HG02870 (cell line): ENCODE results near the gene STRN3.
"Not testable (repeated sequence)": the region's sequence is repeated elsewhere in the genome, so short reads cannot be mapped to it uniquely, and the experiment has no call there.

Experiments used
- ATAC-seq: cut with Tn5 transposase; IDR thresholded peaks from one replicate; pipeline ENCODE4 v1.9.1; 2021; ENCODE audit warnings: mild to moderate bottlenecking, moderate library complexity; ENCODE audit not compliant: unreplicated experiment

STRN3 gene

DNA sequence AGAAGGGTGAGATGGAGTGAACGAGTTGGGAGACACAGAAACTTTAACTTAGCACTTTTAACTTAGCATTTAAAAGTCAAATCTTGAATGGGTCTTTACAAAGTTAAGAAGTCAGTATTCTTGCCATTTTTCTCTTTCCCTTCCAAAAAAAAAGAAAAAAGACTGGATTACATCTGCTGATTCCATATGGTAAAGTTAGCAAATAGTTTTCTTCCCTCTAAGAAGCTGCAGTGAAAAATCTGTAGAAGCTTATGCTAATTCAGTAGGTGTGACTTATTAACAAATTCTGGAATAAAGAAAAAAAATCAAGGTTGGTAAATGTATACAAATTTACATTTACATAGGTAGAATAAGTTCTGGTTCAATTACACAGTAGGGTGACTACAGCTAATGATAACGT is 100.9 kb downstream of the STRN3 start:
- ATAC-seq: no peak

DNA sequence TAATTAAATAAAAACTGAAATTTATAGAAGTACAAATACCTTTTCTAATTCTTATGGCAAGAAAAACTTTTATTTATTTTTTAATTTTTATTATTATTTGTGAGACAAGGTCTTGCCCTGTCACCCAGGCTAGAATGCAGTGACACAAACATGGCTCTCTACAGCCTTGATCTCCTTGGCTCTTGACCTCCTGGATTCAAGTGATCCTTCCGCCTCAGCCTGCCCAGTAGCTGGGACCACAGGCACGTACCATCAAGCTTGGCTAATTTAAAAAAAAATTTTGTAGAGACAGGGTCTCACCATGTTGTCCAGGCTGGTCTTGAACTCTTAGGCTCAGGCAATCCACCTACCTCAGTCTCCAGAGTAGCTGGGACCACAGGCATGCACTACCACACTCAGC is 104.4 kb downstream of the STRN3 start:
- no peak for ATAC-seq

- ATAC-seq: no peak
Measured at GRCh38 chr14:30921305-30921704, 104.9 kb downstream of the STRN3 start.

DNA sequence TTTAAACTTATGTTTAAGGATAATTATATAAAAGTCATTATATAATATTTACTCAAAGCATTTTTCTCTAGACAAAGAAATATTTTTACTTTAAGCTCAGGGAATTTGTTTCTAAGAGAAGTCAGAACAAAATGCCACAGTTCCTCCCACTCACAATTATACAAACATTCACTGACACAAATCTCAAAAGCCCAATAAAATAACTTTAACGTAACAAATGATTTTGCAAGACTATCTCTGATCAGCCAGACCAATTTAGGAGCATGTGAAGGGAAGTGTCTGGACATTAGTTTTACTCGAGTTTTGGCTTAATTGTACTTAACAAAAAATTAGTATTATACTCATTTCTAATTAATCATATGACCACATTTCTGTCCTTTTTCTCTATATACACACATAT is 110.6 kb downstream of the STRN3 start:
- no peak for ATAC-seq

DNA sequence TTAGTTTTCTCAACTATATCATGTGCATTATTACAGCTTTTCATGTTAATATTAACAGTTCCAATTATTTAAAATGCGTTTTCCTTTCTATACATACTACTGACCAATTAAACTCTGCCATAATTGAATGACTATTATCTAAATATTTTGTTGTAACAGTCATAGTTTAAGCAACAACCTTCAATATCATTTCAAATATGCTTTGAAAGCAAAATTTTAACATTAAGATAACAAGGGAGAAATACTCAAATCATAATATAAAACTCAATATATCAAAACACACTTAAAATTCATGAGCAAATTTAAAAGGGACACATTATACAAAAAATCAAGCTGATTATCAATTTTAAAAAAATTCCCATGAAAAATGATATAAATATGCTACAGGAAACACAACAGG is 111.4 kb downstream of the STRN3 start:
- ATAC-seq: no peak

GRCh38 chr14:30908826-30909225 is 117.4 kb downstream of the STRN3 start:
- ATAC-seq: no peak

DNA sequence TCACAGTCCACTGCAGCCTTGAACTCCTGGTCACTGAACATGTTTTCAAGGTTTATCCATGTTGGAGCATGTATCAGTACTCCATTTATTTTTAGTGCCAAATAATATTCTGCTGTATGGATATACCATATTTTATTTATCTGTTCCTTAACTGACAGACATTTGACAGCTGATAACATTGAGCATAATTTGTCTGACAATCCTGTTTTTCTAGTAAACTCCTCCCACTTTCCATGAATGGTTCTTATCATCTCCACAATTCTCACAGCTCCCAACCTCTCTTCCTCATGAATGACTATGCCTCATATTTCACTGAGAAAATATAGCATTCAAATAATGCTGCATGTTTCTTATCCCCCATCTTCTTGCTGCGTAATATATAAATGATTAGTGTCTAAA is 118.5 kb downstream of the STRN3 start:
- no peak for ATAC-seq

DNA sequence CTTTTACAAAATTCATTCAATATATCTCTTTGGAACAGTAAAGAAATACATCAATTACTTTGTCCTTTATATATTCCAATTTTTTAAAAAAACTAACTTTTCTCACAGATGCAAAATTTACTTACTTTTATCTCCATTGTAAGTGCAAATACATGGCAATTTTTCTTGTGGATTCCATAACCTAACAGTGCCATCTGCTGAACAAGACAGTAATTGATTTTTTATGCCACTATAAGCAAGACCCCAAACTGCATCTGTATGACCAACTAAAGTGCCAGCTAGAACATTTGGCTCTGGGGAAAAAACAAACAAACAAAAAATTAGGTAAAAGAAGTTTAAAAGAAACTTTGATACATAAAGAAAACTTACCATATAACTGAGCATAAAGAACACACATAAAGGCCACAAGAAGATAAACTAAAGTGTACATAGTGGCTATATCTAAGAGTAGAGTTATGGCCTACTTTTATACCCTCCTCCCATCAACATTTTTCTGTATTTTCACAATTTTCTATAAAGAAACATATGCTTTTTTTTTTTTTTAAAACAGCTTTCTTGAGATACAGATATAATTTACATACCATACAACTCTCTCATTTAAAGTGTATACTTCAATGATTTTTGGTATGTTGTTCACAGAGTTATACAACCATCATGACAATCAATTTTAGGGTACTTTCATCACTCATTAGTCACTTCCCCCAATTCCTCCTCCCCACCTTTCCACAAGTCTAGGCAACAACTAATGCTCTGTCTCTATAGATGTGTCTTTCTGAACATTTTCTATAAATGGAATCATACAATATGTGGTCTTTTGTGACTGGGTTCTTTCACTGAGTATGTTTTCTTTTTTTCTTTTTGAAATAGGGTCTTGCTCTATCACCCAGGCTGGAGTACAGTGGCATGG is 119.2 kb downstream of the STRN3 start:
- ATAC-seq: no peak

DNA sequence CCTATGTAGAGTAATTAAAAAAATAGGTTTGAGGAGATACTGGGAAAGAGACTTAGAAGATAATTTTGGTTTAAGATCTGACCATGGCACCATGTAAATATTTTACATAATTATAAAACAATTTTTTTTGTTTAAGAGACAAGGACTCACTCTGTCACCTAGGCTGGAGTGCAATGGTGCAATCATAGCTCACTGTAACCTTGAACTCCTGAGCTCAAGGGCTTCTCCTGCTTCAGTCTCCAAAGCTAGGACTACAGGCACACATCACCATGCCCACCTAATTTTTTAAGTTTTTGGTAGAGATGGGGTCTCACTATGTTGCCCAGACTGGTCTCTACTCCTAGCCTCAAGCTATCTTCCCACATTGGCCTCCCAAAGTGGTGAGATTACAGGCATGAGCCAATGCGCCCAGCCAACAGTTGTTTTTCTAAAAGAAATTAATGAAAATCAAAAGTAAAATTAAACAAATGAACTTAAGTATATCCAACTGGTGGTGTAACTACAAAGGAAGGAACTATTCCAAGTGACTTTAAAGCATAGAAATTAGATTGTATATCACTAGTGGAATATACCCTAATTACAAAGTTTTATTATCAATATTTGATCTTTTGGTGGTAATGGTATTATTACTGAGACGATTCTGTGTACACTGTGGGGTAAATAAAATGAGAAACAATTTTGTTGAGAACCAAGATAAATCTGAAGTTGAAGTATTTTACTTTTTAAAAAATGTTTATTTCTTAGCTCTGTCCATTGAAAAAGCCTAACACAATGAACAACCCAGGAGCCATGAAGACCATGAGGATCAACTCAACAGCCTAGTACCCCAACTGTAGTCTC is 122.7 kb downstream of the STRN3 start:
- ATAC-seq: no peak

DNA sequence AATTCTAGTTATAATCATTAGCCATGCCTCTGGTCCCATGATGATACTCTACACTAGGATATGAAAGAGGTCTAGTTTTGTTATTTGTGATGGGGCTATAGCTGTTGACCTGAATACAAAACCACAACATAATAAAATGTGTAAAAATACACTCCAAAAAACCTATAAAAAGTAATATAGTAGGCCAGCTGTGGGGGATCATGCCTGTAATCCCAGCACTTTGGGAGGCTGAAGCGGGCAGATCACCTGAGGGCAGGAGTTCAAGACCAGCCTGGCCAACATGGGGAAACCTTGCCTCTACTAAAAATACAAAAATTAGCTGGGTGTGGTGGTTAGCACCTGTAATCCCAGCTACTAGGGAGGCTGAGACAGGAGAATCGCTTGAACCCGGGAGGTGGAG is 129.1 kb downstream of the STRN3 start:
- not testable (repeated sequence) for ATAC-seq

DNA sequence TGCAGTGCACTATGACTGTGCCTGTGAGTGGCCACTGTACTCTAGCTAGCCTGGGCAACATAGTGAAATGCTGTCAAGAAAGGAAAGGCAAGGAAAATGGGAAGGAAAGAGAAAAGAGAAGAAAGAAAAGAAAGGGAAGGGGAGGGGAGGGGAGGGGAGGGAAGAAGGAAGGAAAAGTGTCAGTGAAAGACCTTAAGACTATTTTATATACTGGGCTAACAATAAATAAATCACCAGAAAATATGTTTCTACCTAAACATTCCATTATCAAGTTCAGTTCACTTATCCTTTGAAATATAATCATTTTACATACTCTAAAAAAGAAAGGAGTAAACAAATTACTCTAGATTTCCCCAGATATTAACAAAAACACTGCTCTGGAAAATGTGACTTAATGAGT is 129.7 kb downstream of the STRN3 start:
- no peak for ATAC-seq

DNA sequence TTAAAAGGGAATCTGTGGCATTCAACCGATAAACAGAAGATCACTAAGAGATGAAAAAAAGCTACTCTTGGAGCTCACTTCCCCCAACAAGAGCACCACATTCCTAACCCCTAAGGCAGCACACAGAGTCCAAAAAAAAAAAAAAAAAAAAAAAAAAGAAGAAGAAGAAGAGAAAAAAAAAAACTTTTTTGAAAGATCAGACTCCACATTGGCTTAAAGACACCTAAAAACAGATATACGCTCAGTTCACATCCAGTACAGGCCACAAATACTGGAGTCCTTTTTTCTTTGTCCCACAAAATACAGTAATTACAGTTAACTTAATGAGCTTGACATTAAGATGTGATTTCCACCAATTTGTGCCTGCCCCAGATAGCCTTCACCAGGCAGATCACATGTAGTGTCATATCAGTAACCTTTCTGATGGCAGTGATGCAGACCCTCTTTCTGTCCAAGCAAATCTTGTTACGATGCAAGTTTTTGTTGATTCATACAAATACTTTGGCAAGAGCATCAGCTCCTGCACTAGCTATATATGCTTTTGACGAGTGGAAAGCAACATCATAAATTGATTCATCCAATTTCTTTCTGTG is 131.2 kb downstream of the STRN3 start:
- no peak for ATAC-seq

DNA sequence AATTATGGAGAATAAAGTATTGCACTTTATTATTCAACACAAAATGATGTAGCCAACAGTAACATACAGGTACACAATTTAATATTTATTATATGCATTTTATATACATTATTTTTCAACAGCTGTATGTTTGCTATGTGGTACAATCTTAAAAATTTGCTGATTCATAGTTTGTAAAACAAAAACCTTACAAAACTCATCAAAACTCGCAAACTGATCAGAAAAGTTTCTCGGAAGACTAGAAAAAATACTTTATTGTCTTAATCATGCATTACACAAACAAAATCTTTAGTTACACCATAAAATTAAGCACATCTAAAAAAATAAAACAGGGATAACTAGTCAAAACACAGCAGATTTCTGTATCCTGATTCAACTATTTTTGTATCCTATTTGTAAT is 132.4 kb downstream of the STRN3 start:
- ATAC-seq: no peak

GRCh38 chr14:30889244-30889594 is 137.0 kb downstream of the STRN3 start:
- ATAC-seq: no peak

GRCh38 chr14:30888480-30889243 is 137.5 kb downstream of the STRN3 start:
- ATAC-seq: no peak

- ATAC-seq: no peak
Measured at GRCh38 chr14:30885840-30886740, 140.1 kb downstream of the STRN3 start.

DNA sequence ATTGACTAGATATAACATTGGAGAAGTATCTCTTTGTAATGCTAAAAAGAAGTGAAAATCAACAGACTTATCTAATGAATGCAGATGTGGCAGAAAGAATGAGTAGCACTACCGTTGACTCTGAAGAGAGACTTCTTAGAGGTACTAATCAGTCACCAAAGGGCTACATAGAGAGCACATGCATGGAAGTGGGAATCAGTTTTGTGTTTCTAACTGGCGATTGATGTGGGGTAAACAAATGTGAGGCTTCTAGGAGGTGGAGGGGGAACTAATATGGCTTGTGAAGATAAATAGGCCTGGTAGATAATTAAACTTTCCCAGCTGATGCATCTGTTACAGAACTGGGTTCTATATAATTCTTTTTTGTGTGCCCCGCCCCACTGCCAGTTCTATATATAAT is 141.3 kb downstream of the STRN3 start:
- no peak for ATAC-seq

DNA sequence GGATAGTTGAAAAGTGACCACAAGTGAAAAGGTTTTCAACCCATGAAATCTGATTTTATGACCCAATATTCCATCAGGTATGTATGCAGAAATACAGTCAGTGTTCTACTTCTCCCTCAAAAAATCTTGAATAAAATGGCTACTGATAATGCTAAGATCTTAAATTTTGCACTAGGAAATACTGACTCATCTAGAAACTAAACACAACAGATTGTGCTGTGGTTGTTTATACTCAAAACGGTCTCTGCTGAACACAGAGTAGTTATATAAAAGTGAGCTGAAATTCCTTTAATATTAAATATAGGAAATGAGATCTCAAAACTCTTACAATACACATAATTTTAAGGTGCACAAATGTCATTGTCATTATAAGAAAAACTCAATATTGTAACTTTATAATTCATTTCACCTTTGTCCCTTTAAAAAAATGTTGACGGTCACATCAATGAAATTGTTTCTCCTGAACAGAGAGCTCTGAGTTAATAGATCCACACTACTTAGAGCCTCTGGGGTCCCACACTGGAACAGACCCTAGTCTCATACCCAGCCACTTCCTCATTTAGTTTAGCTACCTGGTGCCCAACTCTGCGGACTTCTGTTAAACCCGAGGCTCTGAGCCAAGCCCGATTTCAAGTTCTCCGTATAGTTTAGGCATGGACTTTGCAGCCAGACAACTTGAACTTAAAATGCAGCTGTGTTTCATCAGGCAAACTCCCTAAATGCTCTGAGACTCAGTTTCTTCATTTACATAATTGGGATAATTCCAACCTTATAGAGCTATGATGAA is 142.5 kb downstream of the STRN3 start:
- peak; percentile 62 for ATAC-seq

- no peak for ATAC-seq
Measured at GRCh38 chr14:30882431-30882830, 143.7 kb downstream of the STRN3 start.
